Measurements from ENCODE around the gene ASCC3. TPM values are rescaled to one million over a fixed set of nuclear protein-coding genes. Genes with fewer than 3 reads are reported as not detected.

The ASCC3 gene
- total and polyA plus RNA-seq, 2 donors (not counting 1 experiment from before 2014, with no cell fraction given): 9.0 to 42.3 TPM

- CTCF ChIA-PET: interaction anchor here (0.5 kb wide), 1 partner anchor 74 kb away, joined by 3 read pairs; no protein-coding TSS in a partner anchor
- no peaks in the 10 kb centered on the region for H3K4me1 Mint-ChIP-seq
- DNase-seq (no peak), ATAC-seq (ENCODE audit: low read depth) (no peak)
- no peaks in the 10 kb centered on the region for H3K27me3 Mint-ChIP-seq
- H3K4me3 ChIP-seq (ENCODE audit: control extremely low read depth in 1 of 5, extremely low read depth in 1 of 5, insufficient read depth in 1 of 5, low read depth in 2 of 5, low read length in 4 of 5): no peak overlapping the region
- H3K36me3 ChIP-seq (replicated peaks in 1 of 2; ENCODE audit: control extremely low read depth in 1 of 2, control insufficient read depth in 1 of 2, extremely low read depth in 1 of 2, insufficient read depth in 2 of 2, low read length in 1 of 2): peaks cover 2 to 7% of the 10 kb centered on the region in 2 experiments
- no peak overlapping the region for H3K4me3 Mint-ChIP-seq
- POLR2A ChIA-PET: no interaction called here
- H3K4me2 ChIP-seq (replicated peaks; ENCODE audit: low read depth, low read length, poor library complexity, severe bottlenecking): no peak overlapping the region
- WGBS (ENCODE audit: insufficient coverage): no CpG with 5 or more reads among the region's 1 CpG
- no peak for TF ChIP-seq CTCF (IDR thresholded peaks at IDR 0.05)
- no peak for TF ChIP-seq EZH2 (IDR thresholded peaks at IDR 0.05; ENCODE audit: borderline replicate concordance, insufficient read depth, low read depth, low read length, poor library complexity, severe bottlenecking)
- intact Hi-C loops (cut with micrococcal nuclease): no loop called here
- no peak overlapping the region for H2AFZ ChIP-seq (ENCODE audit: insufficient read depth, low read depth, low read length, poor library complexity, severe bottlenecking)
- no peak overlapping the region for H3K27ac Mint-ChIP-seq
- no peaks in the 10 kb centered on the region for H3K4me1 ChIP-seq (ENCODE audit: control insufficient read depth in 2 of 2, insufficient read depth in 2 of 2, low read length in 2 of 2)
- H3K9ac ChIP-seq (ENCODE audit: low read length): no peak overlapping the region
- H3K9me3 Mint-ChIP-seq (ENCODE audit: insufficient read depth): peaks cover 7% of the 10 kb centered on the region
- no peaks in the 10 kb centered on the region for H4K20me1 ChIP-seq (ENCODE audit: control insufficient read depth, insufficient read depth, low read length, poor library complexity, severe bottlenecking)
- H3K9me3 ChIP-seq (ENCODE audit: control extremely low read depth in 1 of 3, control insufficient read depth in 2 of 3, insufficient read depth in 1 of 3, low read length in 2 of 3): peaks cover 2 to 7% (median 3%) of the 10 kb centered on the region in 3 donors
- H3K27ac ChIP-seq (ENCODE audit: low read length in 2 of 2): no peak overlapping the region
- no peaks in the 10 kb centered on the region for H3K79me2 ChIP-seq (ENCODE audit: control insufficient read depth, insufficient read depth, low read length)
- no peaks in the 10 kb centered on the region for H3K27me3 ChIP-seq (replicated peaks in 1 of 4; ENCODE audit: control extremely low read depth in 1 of 4, control insufficient read depth in 3 of 4, insufficient read depth in 4 of 4, low read length in 3 of 4)
Measured at GRCh38 chr6:100695445-100695844, 185.7 kb downstream of the ASCC3 start.

- Mint-ChIP-seq H3K9me3 (ENCODE audit: insufficient read depth) (no peaks in the 10 kb centered on the region), H3K4me1 (no peaks in the 10 kb centered on the region), H3K27me3 (no peaks in the 10 kb centered on the region), H3K27ac (no peak overlapping the region), H3K4me3 (no peak overlapping the region)
- Histone ChIP-seq H4K20me1 (ENCODE audit: control insufficient read depth, insufficient read depth, low read length, poor library complexity, severe bottlenecking) (no peaks in the 10 kb centered on the region), H3K36me3 (replicated peaks in 1 of 2; ENCODE audit: control extremely low read depth in 1 of 2, control insufficient read depth in 1 of 2, extremely low read depth in 1 of 2, insufficient read depth in 2 of 2, low read length in 1 of 2) (no peaks in the 10 kb centered on the region), H3K4me1 (ENCODE audit: control insufficient read depth in 2 of 2, insufficient read depth in 2 of 2, low read length in 2 of 2) (no peaks in the 10 kb centered on the region), H3K9ac (ENCODE audit: low read length) (no peak overlapping the region), H3K4me3 (ENCODE audit: control extremely low read depth in 1 of 5, extremely low read depth in 1 of 5, insufficient read depth in 1 of 5, low read depth in 2 of 5, low read length in 4 of 5) (no peak overlapping the region), H3K4me2 (replicated peaks; ENCODE audit: low read depth, low read length, poor library complexity, severe bottlenecking) (no peak overlapping the region), H2AFZ (ENCODE audit: insufficient read depth, low read depth, low read length, poor library complexity, severe bottlenecking) (no peak overlapping the region), H3K79me2 (ENCODE audit: control insufficient read depth, insufficient read depth, low read length) (no peaks in the 10 kb centered on the region), H3K27me3 (replicated peaks in 1 of 4; ENCODE audit: control extremely low read depth in 1 of 4, control insufficient read depth in 3 of 4, insufficient read depth in 4 of 4, low read length in 3 of 4) (no peaks in the 10 kb centered on the region), H3K9me3 (ENCODE audit: control extremely low read depth in 1 of 3, control insufficient read depth in 2 of 3, insufficient read depth in 1 of 3, low read length in 2 of 3) (no peaks in the 10 kb centered on the region), H3K27ac (ENCODE audit: low read length in 2 of 2) (no peak overlapping the region)
- DNase-seq (no peak), ATAC-seq (ENCODE audit: low read depth) (no peak)
- TF ChIP-seq EZH2 (IDR thresholded peaks at IDR 0.05; ENCODE audit: borderline replicate concordance, insufficient read depth, low read depth, low read length, poor library complexity, severe bottlenecking) (no peak), CTCF (IDR thresholded peaks at IDR 0.05) (no peak)
- ChIA-PET POLR2A (no interaction called here), CTCF (no interaction called here)
- intact Hi-C loops (cut with micrococcal nuclease): no loop called here
- WGBS (ENCODE audit: insufficient coverage): no CpG with 5 or more reads among the region's 1 CpG
Measured at GRCh38 chr6:100693249-100693927, 187.7 kb downstream of the ASCC3 start.
